ENCODE results near the gene ANKRD18A.

DNA sequence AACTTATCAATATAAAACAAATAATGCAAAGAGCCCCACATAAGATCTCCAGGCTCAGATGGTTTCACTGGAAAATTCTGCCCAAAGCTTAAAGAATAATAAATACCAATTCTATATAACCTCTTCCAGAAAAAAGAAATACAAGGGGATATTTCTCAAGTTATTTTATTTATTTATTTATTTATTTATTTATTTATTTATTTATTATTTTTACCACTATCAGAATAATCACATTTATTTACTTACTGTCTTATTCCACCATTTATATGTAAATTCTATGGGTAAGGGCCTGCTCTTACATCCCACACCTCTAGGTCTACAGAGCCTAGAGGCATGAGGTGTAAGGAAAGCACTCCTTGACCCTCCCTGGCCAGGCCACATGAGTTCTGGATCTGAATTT lies 91.1 kb downstream of the ANKRD18A start:
- no peak for TF ChIP-seq NFIC (IDR thresholded peaks at IDR 0.05; ENCODE audit: low read depth, low read length)
- no peak for TF ChIP-seq POLR2A (IDR thresholded peaks at IDR 0.05; ENCODE audit: low read depth, low read length)
- no peak for TF ChIP-seq SMAD5 (IDR thresholded peaks at IDR 0.05; ENCODE audit: low read depth)
- TF ChIP-seq EP300 (IDR thresholded peaks at IDR 0.05; ENCODE audit: borderline replicate concordance in 1 of 2, control insufficient read depth in 1 of 2, low read depth in 2 of 2, low read length in 2 of 2): no peak
- TF ChIP-seq CEBPB (IDR thresholded peaks at IDR 0.05; ENCODE audit: borderline replicate concordance in 1 of 2, low read depth in 2 of 2, low read length in 2 of 2): no peak

All from GM12878 (cell line).